Embryonic facial prominence (tissue), 1 donor: Measurements from ENCODE around the gene KCTD18.

Experiments
- DNase-seq: peaks from one replicate; pipeline ENCODE4 v3.0.0-alpha.2; 2016; ENCODE audit errors: extremely low spot score

Gene KCTD18

GRCh38 chr2:200455958-200456421 lies 53.9 kb downstream of the KCTD18 start:
- no peak for DNase-seq

GRCh38 chr2:200454927-200455801 lies 54.7 kb downstream of the KCTD18 start:
- no peak for DNase-seq

GRCh38 chr2:200453853-200454534 lies 55.9 kb downstream of the KCTD18 start:
- no peak for DNase-seq

GRCh38 chr2:200453142-200453852 lies 56.6 kb downstream of the KCTD18 start:
- DNase-seq = no peak

GRCh38 chr2:200452377-200452776 lies 57.5 kb downstream of the KCTD18 start:
- no peak for DNase-seq

GRCh38 chr2:200451511-200451910 lies 58.4 kb downstream of the KCTD18 start:
- DNase-seq = no peak

- DNase-seq = no peak
Observed at GRCh38 chr2:200450288-200450687, 59.6 kb downstream of the KCTD18 start.

- no peak for DNase-seq
Observed at GRCh38 chr2:200449149-200449548, 60.7 kb downstream of the KCTD18 start.

- no peak for DNase-seq
Observed at GRCh38 chr2:200448455-200448854, 61.4 kb downstream of the KCTD18 start.

- DNase-seq = no peak
Observed at GRCh38 chr2:200447139-200447855, 62.6 kb downstream of the KCTD18 start.

- no peak for DNase-seq
Observed at GRCh38 chr2:200446612-200447011, 63.3 kb downstream of the KCTD18 start.

- DNase-seq = no peak
Observed at GRCh38 chr2:200445284-200445683, 64.6 kb downstream of the KCTD18 start.

GRCh38 chr2:200444530-200444929 lies 65.3 kb downstream of the KCTD18 start:
- no peak for DNase-seq

- DNase-seq = no peak
Observed at GRCh38 chr2:200443916-200444315, 66.0 kb downstream of the KCTD18 start.

GRCh38 chr2:200443376-200443775 lies 66.5 kb downstream of the KCTD18 start:
- DNase-seq = no peak

GRCh38 chr2:200442471-200442870 lies 67.4 kb downstream of the KCTD18 start:
- no peak for DNase-seq

- no peak for DNase-seq
Observed at GRCh38 chr2:200439981-200440380, 69.9 kb downstream of the KCTD18 start.
